HG03469 (cell line): ENCODE data around the gene UBASH3A.
"Not testable (repeated sequence)": the region's sequence is repeated elsewhere in the genome, so short reads cannot be mapped to it uniquely, and the experiment has no call there.

ENCODE experiments used
- ATAC-seq: cut with Tn5 transposase; IDR thresholded peaks from one replicate; pipeline ENCODE4 v1.9.1; 2021; ENCODE audit warnings: mild to moderate bottlenecking, moderate library complexity, moderate number of reproducible peaks; ENCODE audit not compliant: unreplicated experiment

The UBASH3A gene

GRCh38 chr21:42461881-42462877, 58.5 kb downstream of the UBASH3A start:
- ATAC-seq, result no peak

- ATAC-seq, result no peak
Observed at GRCh38 chr21:42463861-42464515, 60.3 kb downstream of the UBASH3A start.

- no peak for ATAC-seq
Observed at GRCh38 chr21:42465008-42465802, 61.5 kb downstream of the UBASH3A start.

GRCh38 chr21:42465803-42466127, 62.1 kb downstream of the UBASH3A start:
- no peak for ATAC-seq

GRCh38 chr21:42466700-42467099, 63.0 kb downstream of the UBASH3A start:
- ATAC-seq, result no peak

GRCh38 chr21:42467140-42467983, 63.7 kb downstream of the UBASH3A start:
- no peak for ATAC-seq

GRCh38 chr21:42468491-42469131, 64.9 kb downstream of the UBASH3A start:
- no peak for ATAC-seq

- no peak for ATAC-seq
Observed at GRCh38 chr21:42469272-42469671, 65.6 kb downstream of the UBASH3A start.

- not testable (repeated sequence) for ATAC-seq
Observed at GRCh38 chr21:42469726-42470125, 66.0 kb downstream of the UBASH3A start.

GRCh38 chr21:42471206-42471605, 67.5 kb downstream of the UBASH3A start:
- ATAC-seq, result no peak

- ATAC-seq, result no peak
Observed at GRCh38 chr21:42471716-42472330, 68.1 kb downstream of the UBASH3A start.

- no peak for ATAC-seq
Observed at GRCh38 chr21:42472521-42472920, 68.8 kb downstream of the UBASH3A start.

- no peak for ATAC-seq
Observed at GRCh38 chr21:42473498-42474042, 69.9 kb downstream of the UBASH3A start.

GRCh38 chr21:42474043-42474831, 70.5 kb downstream of the UBASH3A start:
- ATAC-seq, result no peak

GRCh38 chr21:42475036-42475435, 71.3 kb downstream of the UBASH3A start:
- ATAC-seq, result no peak

GRCh38 chr21:42475526-42476387, 72.1 kb downstream of the UBASH3A start:
- ATAC-seq, result no peak
